ENCODE measurements around the gene STXBP2.

STXBP2 gene

DNA sequence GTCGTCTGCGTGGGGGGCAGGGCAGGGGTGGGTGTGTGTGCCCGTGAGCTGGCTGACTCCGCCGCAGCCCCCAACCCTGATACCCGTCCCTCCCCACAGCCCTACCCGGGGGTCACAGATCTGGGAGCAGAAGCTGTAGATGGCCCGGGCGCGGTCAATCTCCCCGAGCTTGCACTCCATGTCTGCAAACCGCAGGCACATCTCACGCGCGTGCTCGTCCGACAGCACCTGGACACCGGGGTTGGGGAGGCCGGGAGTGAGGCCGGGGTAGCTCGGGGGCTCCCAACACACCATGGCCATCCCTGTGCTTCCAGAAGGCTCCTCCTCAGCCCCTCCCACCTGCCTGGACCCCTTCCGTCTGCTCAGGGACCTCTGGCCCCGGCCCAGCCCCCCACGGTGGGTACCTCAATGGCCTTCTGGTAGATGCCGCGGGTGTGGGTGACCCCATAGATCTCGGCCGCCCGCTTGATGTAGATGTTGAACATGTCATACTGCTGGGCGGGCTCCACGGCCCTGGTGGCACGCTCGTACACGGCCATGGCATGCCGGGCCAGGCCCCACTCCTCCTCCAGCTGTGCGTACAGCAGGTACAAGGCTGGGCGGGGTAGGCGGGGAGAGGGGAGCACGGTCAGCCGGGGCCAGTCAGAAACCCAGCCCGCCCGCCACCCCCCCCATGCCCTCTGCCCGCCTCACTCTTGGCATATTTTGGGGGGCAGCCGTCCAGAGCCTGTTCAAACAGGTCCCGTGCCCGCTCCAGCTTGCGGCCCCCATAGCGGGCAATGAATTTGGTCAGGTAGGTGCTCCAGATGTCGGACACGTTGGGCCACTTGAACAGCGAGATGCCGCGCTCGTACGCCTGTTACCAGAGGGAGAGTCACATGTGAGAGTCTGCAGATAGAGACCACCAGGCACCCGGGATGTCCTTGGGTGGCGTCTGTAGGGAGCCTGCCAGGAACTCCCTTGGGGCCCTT is 16.2 kb upstream of the STXBP2 start:
- FAIRE-seq (no peak), DNase-seq (ENCODE audit: insufficient read length, low spot score) (no peak)
- TF ChIP-seq, protein P1, sequence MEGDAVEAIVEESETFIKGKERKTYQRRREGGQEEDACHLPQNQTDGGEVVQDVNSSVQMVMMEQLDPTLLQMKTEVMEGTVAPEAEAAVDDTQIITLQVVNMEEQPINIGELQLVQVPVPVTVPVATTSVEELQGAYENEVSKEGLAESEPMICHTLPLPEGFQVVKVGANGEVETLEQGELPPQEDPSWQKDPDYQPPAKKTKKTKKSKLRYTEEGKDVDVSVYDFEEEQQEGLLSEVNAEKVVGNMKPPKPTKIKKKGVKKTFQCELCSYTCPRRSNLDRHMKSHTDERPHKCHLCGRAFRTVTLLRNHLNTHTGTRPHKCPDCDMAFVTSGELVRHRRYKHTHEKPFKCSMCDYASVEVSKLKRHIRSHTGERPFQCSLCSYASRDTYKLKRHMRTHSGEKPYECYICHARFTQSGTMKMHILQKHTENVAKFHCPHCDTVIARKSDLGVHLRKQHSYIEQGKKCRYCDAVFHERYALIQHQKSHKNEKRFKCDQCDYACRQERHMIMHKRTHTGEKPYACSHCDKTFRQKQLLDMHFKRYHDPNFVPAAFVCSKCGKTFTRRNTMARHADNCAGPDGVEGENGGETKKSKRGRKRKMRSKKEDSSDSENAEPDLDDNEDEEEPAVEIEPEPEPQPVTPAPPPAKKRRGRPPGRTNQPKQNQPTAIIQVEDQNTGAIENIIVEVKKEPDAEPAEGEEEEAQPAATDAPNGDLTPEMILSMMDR (IDR thresholded peaks at IDR 0.05; ENCODE audit: insufficient read depth, missing control alignments): no peak

DNA sequence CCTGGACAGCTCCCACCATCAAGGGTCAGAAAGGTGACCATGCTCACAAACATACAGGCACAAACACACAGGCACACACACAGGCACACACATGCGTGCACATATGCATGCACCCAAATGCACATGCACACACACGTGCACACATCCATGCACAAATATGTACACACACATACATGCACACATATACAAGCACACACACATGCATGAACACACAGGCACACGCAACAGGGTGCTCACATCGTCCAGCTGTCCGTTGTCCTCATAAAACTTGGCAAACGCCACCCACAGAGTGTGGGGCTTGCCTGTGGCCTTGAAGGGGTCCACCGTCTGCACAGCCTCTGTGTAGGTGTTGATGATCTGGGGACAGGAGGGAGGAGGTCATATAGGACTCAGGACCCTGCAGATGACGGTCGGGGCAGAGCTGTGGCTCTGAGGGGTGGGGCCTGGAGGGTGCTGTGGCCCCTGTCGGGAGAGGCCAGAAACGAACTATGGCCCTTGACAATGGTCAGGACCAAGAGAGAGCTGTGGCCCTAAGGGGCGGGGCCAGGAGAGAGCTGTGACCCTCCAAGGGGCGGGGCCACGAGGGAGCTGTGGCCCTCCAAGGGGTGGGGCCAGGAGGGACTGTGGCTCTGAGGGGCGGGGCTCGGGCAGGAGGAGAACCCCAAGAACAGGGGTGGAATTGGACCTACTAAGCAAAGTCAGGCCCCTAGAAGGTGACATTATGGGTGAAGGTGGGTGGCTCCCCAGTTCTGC is 13.8 kb upstream of the STXBP2 start:
- DNase-seq (ENCODE audit: insufficient read length, low spot score) (no peak), FAIRE-seq (no peak)
- TF ChIP-seq, protein P1 (IDR thresholded peaks at IDR 0.05; ENCODE audit: insufficient read depth, missing control alignments): no peak

DNA sequence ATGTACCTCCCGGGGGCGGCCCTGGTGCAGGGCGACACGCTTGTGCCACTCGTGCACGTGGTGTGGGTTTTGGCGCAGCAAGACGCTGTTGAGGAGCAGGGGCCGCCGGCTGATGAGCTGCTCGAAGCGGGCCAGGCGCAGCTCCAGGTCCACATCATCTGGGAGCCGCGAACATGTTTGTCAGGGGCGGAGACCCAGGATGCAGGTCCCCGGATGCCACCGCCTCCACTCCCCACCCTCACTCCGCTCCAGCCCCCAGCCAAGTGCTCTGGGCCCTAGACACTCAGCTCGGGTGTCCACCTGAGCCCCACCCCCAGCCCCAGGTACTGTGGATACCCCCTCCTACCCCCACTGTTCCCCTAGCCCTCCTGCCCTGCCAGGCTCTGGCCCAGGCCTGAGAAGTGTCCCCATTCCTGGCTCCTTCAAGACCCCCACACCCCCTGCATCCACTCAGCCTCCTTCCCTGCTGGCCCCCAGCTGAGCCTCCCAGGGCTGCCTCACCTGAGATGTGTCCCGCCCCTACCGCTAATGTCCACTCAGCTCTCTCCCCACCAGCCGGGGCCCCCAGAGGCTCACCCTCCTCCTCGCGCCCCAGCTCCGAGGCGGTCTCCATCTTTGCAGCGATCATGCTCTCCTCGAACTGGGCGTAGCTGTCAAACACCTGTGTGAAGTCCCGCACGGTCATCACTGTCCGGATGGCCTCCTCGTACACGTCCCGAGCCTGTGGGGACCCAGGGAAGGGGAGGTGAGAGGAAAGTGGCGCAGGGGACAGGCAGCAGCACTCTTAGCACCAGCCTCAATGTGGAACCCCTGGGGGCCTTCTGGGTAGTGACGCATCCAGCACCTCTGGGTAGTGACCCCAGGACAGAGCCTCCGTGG is 12.9 kb upstream of the STXBP2 start:
- DNase-seq (ENCODE audit: insufficient read length, low spot score) (no peak), FAIRE-seq (no peak)
- TF ChIP-seq, protein P1 (IDR thresholded peaks at IDR 0.05; ENCODE audit: insufficient read depth, missing control alignments): no peak

DNA sequence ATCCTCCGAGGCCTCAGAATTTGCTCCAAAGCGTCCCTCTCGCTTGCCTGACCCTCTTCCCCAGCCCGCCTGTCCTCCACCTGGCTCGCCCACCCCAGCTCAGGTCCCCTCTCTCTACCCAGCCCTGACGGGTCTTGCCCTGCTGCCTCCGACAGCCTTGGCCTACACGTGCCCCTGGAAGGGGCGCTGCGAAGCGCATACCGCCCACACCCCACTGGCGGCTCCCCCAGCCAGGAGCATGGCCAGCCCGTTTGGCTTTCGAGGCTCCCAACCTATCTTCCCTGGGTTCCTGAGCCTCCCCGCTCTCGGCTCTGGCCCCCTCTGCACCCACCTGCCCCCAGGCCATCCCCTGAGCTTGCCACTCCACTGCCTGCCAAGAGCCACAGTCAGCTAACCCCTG is 12.1 kb upstream of the STXBP2 start:
- TF ChIP-seq, protein P1 (IDR thresholded peaks at IDR 0.05; ENCODE audit: insufficient read depth, missing control alignments): no peak
- DNase-seq (ENCODE audit: insufficient read length, low spot score) (no peak), FAIRE-seq (no peak)

DNA sequence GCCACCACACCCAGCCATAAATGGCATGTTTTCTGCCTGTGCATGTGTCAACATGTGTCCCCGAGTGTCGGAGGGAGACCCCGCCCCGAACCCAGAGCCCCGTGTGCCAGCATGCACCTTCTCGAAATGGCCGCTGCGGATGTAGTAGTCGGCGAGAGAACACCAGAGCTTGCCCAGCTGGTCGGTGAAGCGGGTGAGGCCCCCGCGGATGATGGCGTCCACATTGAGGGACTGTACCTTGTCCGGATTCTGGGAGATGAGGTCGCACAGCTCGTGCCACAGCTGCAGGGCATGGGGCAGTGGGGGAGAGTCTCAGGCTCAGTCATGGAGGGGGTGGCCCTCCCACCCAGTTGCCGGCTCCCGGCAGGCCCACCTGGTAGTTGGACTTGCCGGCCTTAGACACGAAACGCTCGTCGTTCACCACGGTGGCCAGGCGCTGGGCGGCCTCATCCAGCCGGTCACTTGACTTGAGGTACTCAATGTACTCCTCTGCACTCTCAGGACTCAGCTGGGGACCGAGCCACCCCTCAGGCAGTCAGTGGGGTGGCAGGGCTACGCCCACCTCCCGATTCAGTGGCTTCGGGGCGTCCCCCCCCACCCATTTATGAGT is 11.0 kb upstream of the STXBP2 start:
- FAIRE-seq (no peak), DNase-seq (ENCODE audit: insufficient read length, low spot score) (no peak)
- TF ChIP-seq, protein P1 (IDR thresholded peaks at IDR 0.05; ENCODE audit: insufficient read depth, missing control alignments): no peak

DNA sequence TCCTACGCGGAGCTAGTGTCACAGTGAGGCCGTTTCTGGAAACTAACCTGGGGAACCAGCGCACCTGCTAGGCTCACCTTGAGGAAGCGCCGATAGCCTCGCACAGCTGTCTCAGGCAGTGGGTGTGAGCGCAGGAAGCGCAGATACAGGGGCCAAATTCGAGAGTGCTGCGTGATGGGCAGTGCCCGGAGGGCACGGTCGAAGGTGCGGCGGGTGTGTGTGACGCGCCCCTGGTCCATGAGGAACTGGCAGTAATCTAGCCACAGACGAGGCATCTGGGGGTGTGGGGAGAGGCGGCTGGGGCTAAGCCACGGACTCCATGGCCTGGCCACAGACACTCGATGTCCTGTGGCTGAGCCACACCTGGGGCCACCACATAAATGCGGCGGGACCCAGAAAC is 9.7 kb upstream of the STXBP2 start:
- TF ChIP-seq, protein P1 (IDR thresholded peaks at IDR 0.05; ENCODE audit: insufficient read depth, missing control alignments): no peak
- FAIRE-seq (no peak), DNase-seq (ENCODE audit: insufficient read length, low spot score) (no peak)

Measured in D721Med (cell line).